Neural cell (in vitro differentiated cells): ENCODE measurements around the gene MYCBP. TPM values are rescaled to one million over a fixed set of nuclear protein-coding genes. Genes with fewer than 3 reads are reported as not detected.

Source experiments
- H2AFZ ChIP-seq: fragments of 200-600, 300-800 bp; sonication (generic), shearing (Covaris generic); 2 replicates; pipeline ENCODE4 v1.6.0; 2014; ENCODE audit warnings: low read depth, mild to moderate bottlenecking, antibody characterized with exemption, low read length, moderate library complexity
- H3F3A ChIP-seq: fragments of 200-600 bp; shearing (Covaris generic); 2 replicates; pipeline ENCODE4 v1.6.1; 2016; ENCODE audit warnings: mild to moderate bottlenecking, moderate library complexity, mixed read lengths, antibody characterized with exemption, low read length; ENCODE audit not compliant: insufficient read depth, poor library complexity, severe bottlenecking
- H3K27ac ChIP-seq: fragments of 200-600, 300-800 bp; sonication (generic), shearing (Covaris generic); 2 replicates; pipeline ENCODE4 v1.5.1; 2014; ENCODE audit warnings: mild to moderate bottlenecking, low read length, moderate library complexity
- H3K27me3 ChIP-seq: fragments of 300-800, 200-600 bp; sonication (generic), shearing (Covaris generic); 2 replicates; pipeline ENCODE4 v1.6.0; 2014; ENCODE audit warnings: mild to moderate bottlenecking, low read depth, low read length, moderate library complexity; ENCODE audit not compliant: insufficient read depth
- H3K36me3 ChIP-seq: fragments of 300-800, 200-600 bp; sonication (generic), shearing (Covaris generic); 2 replicates; pipeline ENCODE4 v1.5.1; 2014; ENCODE audit warnings: mild to moderate bottlenecking, antibody characterized with exemption, low read length, moderate library complexity; ENCODE audit not compliant: insufficient read depth
- H3K4me2 ChIP-seq: fragments of 300-800, 200-600 bp; sonication (generic), shearing (Covaris generic); 2 replicates; pipeline ENCODE4 v1.6.0; 2014; ENCODE audit warnings: mild to moderate bottlenecking, low read length
- H3K4me3 ChIP-seq: fragments of 300-800, 200-600 bp; sonication (generic), shearing (Covaris generic); 2 replicates; pipeline ENCODE4 v1.5.1; 2014; ENCODE audit warnings: mild to moderate bottlenecking, low read length, moderate library complexity
- H3K79me2 ChIP-seq: fragments of 200-600 bp; shearing (Covaris generic); replicated peaks from 2 replicates; pipeline ENCODE4 v1.6.0; 2014; ENCODE audit warnings: mild to moderate bottlenecking, low read length, moderate library complexity; ENCODE audit not compliant: insufficient read depth
- H3K9ac ChIP-seq: fragments of 300-800, 200-600 bp; sonication (generic), shearing (Covaris generic); 2 replicates; pipeline ENCODE4 v1.6.1; 2016; ENCODE audit warnings: mild to moderate bottlenecking, low read length, mixed read lengths
- H3K9me2 ChIP-seq: fragments of 200-600 bp; shearing (Covaris generic); 2 replicates; pipeline ENCODE4 v1.6.1; 2016; ENCODE audit warnings: mild to moderate bottlenecking, low read length, mixed read lengths; ENCODE audit not compliant: insufficient read depth
- H3K9me3 ChIP-seq: fragments of 200-600, 300-800 bp; sonication (generic), shearing (Covaris generic); 2 replicates; pipeline ENCODE4 v1.6.1; 2016; ENCODE audit warnings: mild to moderate bottlenecking, mixed run types, low read length, moderate library complexity, mixed read lengths
- H4K20me1 ChIP-seq: fragments of 200-600 bp; shearing (Covaris generic); 2 replicates; pipeline ENCODE4 v1.6.1; 2016; ENCODE audit warnings: mild to moderate bottlenecking, mixed run types; ENCODE audit not compliant: insufficient read depth
- CTCF ChIP-seq: fragments of 450-650 bp; IDR thresholded peaks from 2 replicates; pipeline ENCODE4 v1.5.1; 2014; ENCODE audit warnings: antibody characterized with exemption, mild to moderate bottlenecking, moderate library complexity; ENCODE audit not compliant: poor library complexity, severe bottlenecking
- EP300 ChIP-seq: fragments of 450-650 bp; conservative IDR thresholded peaks from 2 replicates; pipeline ENCODE4 v1.6.1; 2014; ENCODE audit warnings: antibody characterized with exemption, mild to moderate bottlenecking, moderate library complexity; ENCODE audit not compliant: poor library complexity, severe bottlenecking
- EZH2 ChIP-seq: fragments of 200-600, 300-800 bp; shearing (Covaris generic), sonication (generic); IDR thresholded peaks from 2 replicates; pipeline ENCODE4 v1.6.1; 2014; ENCODE audit warnings: antibody characterized with exemption, low read length, borderline replicate concordance, mild to moderate bottlenecking; ENCODE audit not compliant: insufficient read depth, poor library complexity, severe bottlenecking
- MXI1 ChIP-seq: fragments of 450-650 bp; conservative IDR thresholded peaks from 2 replicates; pipeline ENCODE4 v1.6.1; 2014; ENCODE audit warnings: antibody characterized with exemption, mild to moderate bottlenecking; ENCODE audit not compliant: poor library complexity, severe bottlenecking
- POLR2AphosphoS5 ChIP-seq: IDR thresholded peaks from 2 replicates; pipeline ENCODE4 v1.6.1; 2012
- RAD21 ChIP-seq: fragments of 450-650 bp; conservative IDR thresholded peaks from 2 replicates; pipeline ENCODE4 v1.6.1; 2014; ENCODE audit warnings: antibody characterized with exemption, mild to moderate bottlenecking, moderate library complexity
- REST ChIP-seq: IDR thresholded peaks from 2 replicates; pipeline ENCODE4 v1.6.1; 2012; ENCODE audit warnings: borderline replicate concordance
- SMC3 ChIP-seq: fragments of 450-650 bp; conservative IDR thresholded peaks from 2 replicates; pipeline ENCODE4 v1.6.1; 2014; ENCODE audit warnings: antibody characterized with exemption, mild to moderate bottlenecking, moderate library complexity; ENCODE audit not compliant: poor library complexity
- TAF1 ChIP-seq: IDR thresholded peaks from 2 replicates; pipeline ENCODE4 v1.6.1; 2012; ENCODE audit warnings: low read depth
- polyA plus RNA-seq: library from polyadenylated mRNA; depleted of rRNA; stranded (reverse); fragments of >200 nt; gene quantifications from 2 replicates; pipeline ENCODE4 v1.2.3, GENCODE V29; 2014

The MYCBP gene
- polyA plus RNA-seq, 1 donor from 2014 or later = 3.0 TPM

- no peak overlapping the region for H3K27ac ChIP-seq
- no peak overlapping the region for H3K9ac ChIP-seq
- H3K4me2 ChIP-seq = no peak overlapping the region
- H3K79me2 ChIP-seq = no peaks in the 10 kb centered on the region
- H3K9me2 ChIP-seq = no peaks in the 10 kb centered on the region
- no peaks in the 10 kb centered on the region for H3K27me3 ChIP-seq
- H3K9me3 ChIP-seq = no peaks in the 10 kb centered on the region
- H2AFZ ChIP-seq = no peak overlapping the region
- no peak overlapping the region for H3K4me3 ChIP-seq
- no peaks in the 10 kb centered on the region for H3K36me3 ChIP-seq
- TF ChIP-seq RAD21 = no peak
- TF ChIP-seq CTCF = no peak
- no peak for TF ChIP-seq REST
- no peak for TF ChIP-seq SMC3
- no peak for TF ChIP-seq POLR2AphosphoS5
- no peak for TF ChIP-seq EP300
- no peak for TF ChIP-seq MXI1
- TF ChIP-seq TAF1 = no peak
- TF ChIP-seq EZH2 = no peak
- no peaks in the 10 kb centered on the region for H4K20me1 ChIP-seq
- no peaks in the 10 kb centered on the region for H3F3A ChIP-seq
These were observed 43.8 kb downstream of the MYCBP start for GRCh38 chr1:38829368-38829767.

GRCh38 chr1:38827318-38827717 is 45.8 kb downstream of the MYCBP start:
- Histone ChIP-seq H3K27ac (no peak overlapping the region), H3K27me3 (no peaks in the 10 kb centered on the region), H2AFZ (no peak overlapping the region), H3F3A (no peaks in the 10 kb centered on the region), H3K79me2 (no peaks in the 10 kb centered on the region), H3K9ac (no peak overlapping the region), H3K4me2 (no peak overlapping the region), H3K9me2 (no peaks in the 10 kb centered on the region), H3K4me3 (peak overlapping the region; percentile 10), H4K20me1 (no peaks in the 10 kb centered on the region), H3K9me3 (no peaks in the 10 kb centered on the region), H3K36me3 (no peaks in the 10 kb centered on the region)
- TF ChIP-seq MXI1 = no peak
- no peak for TF ChIP-seq EP300
- no peak for TF ChIP-seq EZH2
- no peak for TF ChIP-seq REST
- no peak for TF ChIP-seq POLR2AphosphoS5
- TF ChIP-seq CTCF = no peak
- no peak for TF ChIP-seq RAD21
